Keratinocyte (primary cell): ENCODE data around the gene B4GALNT2.

Experiments
- CTCF ChIP-seq, 3 experiments: IDR thresholded peaks in 1 of 3; conservative IDR thresholded peaks in 1 of 3; optimal IDR thresholded peaks in 1 of 3; 2 replicates in 2 of 3; 3 replicates in 1 of 3; pipeline versions ENCODE3 to v1.5.1; 2011; ENCODE audit warnings: low read length in 3 of 3, mild to moderate bottlenecking in 3 of 3, moderate library complexity in 2 of 3, control low read depth in 1 of 3, inconsistent platforms in 1 of 3; ENCODE audit not compliant: insufficient read depth in 2 of 3; ENCODE audit errors: extremely low read depth in 1 of 3
- EZH2 ChIP-seq: IDR thresholded peaks from one replicate; pipeline ENCODE4 v1.6.1; 2012; ENCODE audit warnings: inconsistent platforms, mild to moderate bottlenecking, low read length, moderate library complexity

GRCh38 chr17:49107211-49107557 is 25.4 kb upstream of the B4GALNT2 start:
- TF ChIP-seq CTCF (optimal IDR thresholded peaks at IDR 0.05 in 1 of 3, IDR thresholded peaks at IDR 0.05 in 1 of 3, conservative IDR thresholded peaks at IDR 0.05 in 1 of 3; ENCODE audit: extremely low read depth in 1 of 3, insufficient read depth in 2 of 3, low read length in 3 of 3), result no peak
- TF ChIP-seq EZH2, result no peak
